K562 (cell line): ENCODE data around the gene RNF217. TPM values are rescaled to one million over a fixed set of nuclear protein-coding genes. Genes with fewer than 3 reads are reported as not detected.
A peak's percentile ranks its signal among the peaks of the same experiment; 100 is the strongest.

Experiments
- ARID1B ChIP-seq: fragments of 450-650 bp; IDR thresholded peaks from 2 replicates; pipeline ENCODE4 v1.6.1; 2016; ENCODE audit warnings: antibody characterized with exemption, mild to moderate bottlenecking, inconsistent platforms
- CBFA2T2 ChIP-seq: fragments of 450-650 bp; conservative IDR thresholded peaks from 2 replicates; pipeline ENCODE4 v1.6.1; 2017; ENCODE audit warnings: mild to moderate bottlenecking
- CBFB ChIP-seq: sonication (generic); formaldehyde crosslinking; IDR thresholded peaks from 2 replicates; pipeline ENCODE4 v1.4.0; 2020; ENCODE audit warnings: mild to moderate bottlenecking, missing genetic modification reagents
- CHD4 ChIP-seq: fragments of 200-600 bp; sonication (generic); IDR thresholded peaks from 3 replicates; pipeline ENCODE4 v1.6.1; 2012; ENCODE audit warnings: low read depth, mild to moderate bottlenecking, mixed read lengths, low read length, inconsistent platforms; ENCODE audit not compliant: insufficient read depth, insufficient replicate concordance, poor library complexity, severe bottlenecking
- DACH1 ChIP-seq: fragments of 450-650 bp; IDR thresholded peaks from 2 replicates; pipeline ENCODE4 v1.6.1; 2018; ENCODE audit not compliant: partially characterized antibody
- ETV6 ChIP-seq, 3 experiments: fragments of 150-350 bp in 1 of 3; sonication (generic) in 1 of 3; formaldehyde crosslinking in 1 of 3; IDR thresholded peaks; 2 replicates each; pipeline versions ENCODE4 v1.6.1 to v1.8.0; 2014 to 2022; ENCODE audit warnings: borderline replicate concordance in 2 of 3, low read depth in 2 of 3, antibody characterized with exemption in 1 of 3, low read length in 1 of 3, mild to moderate bottlenecking in 1 of 3, missing genetic modification reagents in 1 of 3
- EWSR1 ChIP-seq: fragments of 450-650 bp; IDR thresholded peaks from 2 replicates; pipeline ENCODE4 v1.6.1; 2018; ENCODE audit warnings: borderline replicate concordance, mild to moderate bottlenecking, low read depth, moderate library complexity; ENCODE audit not compliant: partially characterized antibody
- MAFK ChIP-seq: IDR thresholded peaks from 2 replicates; pipeline ENCODE4 v1.6.1; 2011; ENCODE audit warnings: low read length, improper control_type of control experiment
- NCOA6 ChIP-seq: fragments of 450-650 bp; IDR thresholded peaks from 2 replicates; pipeline ENCODE4 v1.6.1; 2017; ENCODE audit warnings: mild to moderate bottlenecking
- NFATC3 ChIP-seq: fragments of 450-650 bp; IDR thresholded peaks from 2 replicates; pipeline ENCODE4 v1.6.1; 2017; ENCODE audit warnings: mild to moderate bottlenecking
- SMC3 ChIP-seq: conservative IDR thresholded peaks from 2 replicates; pipeline ENCODE4 v1.6.1; 2011; ENCODE audit warnings: low read depth, low read length, improper control_type of control experiment; ENCODE audit not compliant: insufficient read depth
- TBL1XR1 ChIP-seq, 2 experiments: IDR thresholded peaks; 2 replicates each; pipeline ENCODE4 v1.6.1; 2012; ENCODE audit warnings: improper control_type of control experiment in 2 of 2, low read length in 2 of 2, mild to moderate bottlenecking in 1 of 2
- YBX1 ChIP-seq: fragments of 450-650 bp; IDR thresholded peaks from 2 replicates; pipeline ENCODE4 v1.7.1; 2016; ENCODE audit warnings: mild to moderate bottlenecking
- ZKSCAN3 ChIP-seq: fragments of 250-450 bp; sonication (Bioruptor Pico); IDR thresholded peaks from 2 replicates; pipeline ENCODE4 v1.4.0; 2020
- ZNF133 ChIP-seq: fragments of 250-450 bp; sonication (Bioruptor Pico); IDR thresholded peaks from 2 replicates; pipeline ENCODE4 v1.4.0; 2020; ENCODE audit warnings: mild to moderate bottlenecking
- ZNF217 ChIP-seq: sonication (generic); formaldehyde crosslinking; IDR thresholded peaks from 2 replicates; pipeline ENCODE4 v1.8.0; 2022; ENCODE audit warnings: mild to moderate bottlenecking, missing genetic modification reagents
- polyA plus RNA-seq, 8 experiments: library from polyadenylated mRNA; depleted of rRNA in 4 of 8; stranded (reverse) in 5 of 8; unstranded in 3 of 8; fragments of >200 nt; fragmentation: Nextera tagmentation in 2 of 8; fragmentation: Illumina TruSeq in 1 of 8; extraction: Ambion mirVana in 2 of 8; extraction: Trizol in 1 of 8; gene quantifications; 2 replicates each; pipeline versions ENCODE4 v1.2.1 to v1.2.3, GENCODE V29; 2011 to 2014; ENCODE audit warnings: inconsistent platforms in 1 of 8, missing spikeins in 1 of 8
- total RNA-seq, 7 experiments: library from RNA; depleted of rRNA in 6 of 7; stranded (reverse); fragments of >200 nt in 6 of 7; fragmentation: Illumina TruSeq in 2 of 7; extraction: Trizol in 2 of 7; gene quantifications; 2 replicates each; pipeline versions ENCODE4 v1.2.1 to v1.2.3, GENCODE V29; 2011 to 2021; ENCODE audit warnings: low replicate concordance in 1 of 7
- TF ChIP-seq, protein P1 (sequence below): fragments of 450-650 bp; formaldehyde crosslinking; IDR thresholded peaks from 2 replicates; pipeline ENCODE4 v1.4.0; 2020; ENCODE audit warnings: mild to moderate bottlenecking, moderate library complexity
- TF ChIP-seq, protein P2 (sequence below), 2 experiments: fragments of 450-650 bp; IDR thresholded peaks; 2 replicates each; pipeline ENCODE4 v1.6.1; 2016
- TF ChIP-seq, protein P3 (sequence below): sonication (generic); formaldehyde crosslinking; IDR thresholded peaks from 2 replicates; pipeline ENCODE4 v1.8.0; 2023; ENCODE audit warnings: mild to moderate bottlenecking, missing genetic modification reagents
- TF ChIP-seq, protein P4 (sequence below): fragments of 450-650 bp; IDR thresholded peaks from 2 replicates; pipeline ENCODE4 v1.6.1; 2018; ENCODE audit not compliant: partially characterized antibody

The RNF217 gene
- total and polyA plus RNA-seq, 9 of the 15 experiments (the other 6 are each of a cell fraction or from before 2014, with no cell fraction given): 2.9 to 25.6 (median 12.0) TPM

DNA sequence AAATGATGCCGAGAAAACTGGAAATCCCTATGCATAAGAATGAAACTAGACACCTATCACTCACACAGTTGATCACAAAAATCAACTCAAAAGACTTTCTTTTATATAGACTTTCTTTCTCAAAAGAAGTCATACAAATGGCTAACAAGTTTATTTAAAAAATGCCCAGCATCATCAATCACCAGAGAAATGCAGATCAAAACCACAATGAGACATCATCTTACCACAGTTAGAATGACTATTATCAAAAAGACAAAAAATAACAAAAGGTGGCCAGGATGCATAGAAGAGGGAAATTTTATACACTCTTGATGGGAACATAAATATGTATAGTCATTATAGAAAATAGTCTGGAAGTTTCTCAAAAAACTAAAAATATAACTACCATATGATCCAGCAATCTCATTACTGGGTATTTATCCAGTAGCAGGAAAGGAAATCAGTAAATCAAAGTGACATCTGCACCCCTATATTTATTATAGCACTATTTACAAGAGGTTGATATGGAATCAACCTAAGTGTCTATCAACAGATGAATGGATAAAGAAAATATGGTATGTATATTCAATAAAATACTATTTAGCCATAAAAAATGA is 3.4 kb upstream of the RNF217 start (continued):
- no peak for TF ChIP-seq CBFA2T2
- no peak for TF ChIP-seq CBFB (CRISPR knock-in tag)
- TF ChIP-seq ETV6 (IDR thresholded peaks at IDR 0.05; ENCODE audit: borderline replicate concordance in 1 of 2, low read depth in 2 of 2, low read length in 1 of 2): no peak
- no peak for TF ChIP-seq ETV6 (CRISPR knock-in tag; IDR thresholded peaks at IDR 0.05; ENCODE audit: borderline replicate concordance)
- TF ChIP-seq, protein P1, sequence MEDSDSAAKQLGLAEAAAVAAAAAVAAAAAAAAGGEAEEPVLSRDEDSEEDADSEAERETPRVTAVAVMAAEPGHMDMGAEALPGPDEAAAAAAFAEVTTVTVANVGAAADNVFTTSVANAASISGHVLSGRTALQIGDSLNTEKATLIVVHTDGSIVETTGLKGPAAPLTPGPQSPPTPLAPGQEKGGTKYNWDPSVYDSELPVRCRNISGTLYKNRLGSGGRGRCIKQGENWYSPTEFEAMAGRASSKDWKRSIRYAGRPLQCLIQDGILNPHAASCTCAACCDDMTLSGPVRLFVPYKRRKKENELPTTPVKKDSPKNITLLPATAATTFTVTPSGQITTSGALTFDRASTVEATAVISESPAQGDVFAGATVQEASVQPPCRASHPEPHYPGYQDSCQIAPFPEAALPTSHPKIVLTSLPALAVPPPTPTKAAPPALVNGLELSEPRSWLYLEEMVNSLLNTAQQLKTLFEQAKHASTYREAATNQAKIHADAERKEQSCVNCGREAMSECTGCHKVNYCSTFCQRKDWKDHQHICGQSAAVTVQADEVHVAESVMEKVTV (CRISPR knock-in tag): no peak
- no peak for TF ChIP-seq NCOA6
- no peak for TF ChIP-seq ZNF217 (CRISPR knock-in tag)
- TF ChIP-seq TBL1XR1 (IDR thresholded peaks at IDR 0.05; ENCODE audit: low read length in 2 of 2): 0 out of 4 replicates have a peak, but pooled peaks of 1 of the 2 experiments have one; percentile 27
- peak; percentile 86 for TF ChIP-seq ARID1B
- TF ChIP-seq ZNF133: no peak
- no peak for TF ChIP-seq EWSR1
- TF ChIP-seq MAFK: peak; percentile 63
- TF ChIP-seq ZKSCAN3 (CRISPR knock-in tag): no peak
- TF ChIP-seq, protein P2, sequence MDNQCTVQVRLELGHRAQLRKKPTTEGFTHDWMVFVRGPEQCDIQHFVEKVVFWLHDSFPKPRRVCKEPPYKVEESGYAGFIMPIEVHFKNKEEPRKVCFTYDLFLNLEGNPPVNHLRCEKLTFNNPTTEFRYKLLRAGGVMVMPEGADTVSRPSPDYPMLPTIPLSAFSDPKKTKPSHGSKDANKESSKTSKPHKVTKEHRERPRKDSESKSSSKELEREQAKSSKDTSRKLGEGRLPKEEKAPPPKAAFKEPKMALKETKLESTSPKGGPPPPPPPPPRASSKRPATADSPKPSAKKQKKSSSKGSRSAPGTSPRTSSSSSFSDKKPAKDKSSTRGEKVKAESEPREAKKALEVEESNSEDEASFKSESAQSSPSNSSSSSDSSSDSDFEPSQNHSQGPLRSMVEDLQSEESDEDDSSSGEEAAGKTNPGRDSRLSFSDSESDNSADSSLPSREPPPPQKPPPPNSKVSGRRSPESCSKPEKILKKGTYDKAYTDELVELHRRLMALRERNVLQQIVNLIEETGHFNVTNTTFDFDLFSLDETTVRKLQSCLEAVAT (IDR thresholded peaks at IDR 0.05): peak in 1 of 2 experiments; percentile 95; a peak in 2 of 4 replicates
- TF ChIP-seq, protein P3, sequence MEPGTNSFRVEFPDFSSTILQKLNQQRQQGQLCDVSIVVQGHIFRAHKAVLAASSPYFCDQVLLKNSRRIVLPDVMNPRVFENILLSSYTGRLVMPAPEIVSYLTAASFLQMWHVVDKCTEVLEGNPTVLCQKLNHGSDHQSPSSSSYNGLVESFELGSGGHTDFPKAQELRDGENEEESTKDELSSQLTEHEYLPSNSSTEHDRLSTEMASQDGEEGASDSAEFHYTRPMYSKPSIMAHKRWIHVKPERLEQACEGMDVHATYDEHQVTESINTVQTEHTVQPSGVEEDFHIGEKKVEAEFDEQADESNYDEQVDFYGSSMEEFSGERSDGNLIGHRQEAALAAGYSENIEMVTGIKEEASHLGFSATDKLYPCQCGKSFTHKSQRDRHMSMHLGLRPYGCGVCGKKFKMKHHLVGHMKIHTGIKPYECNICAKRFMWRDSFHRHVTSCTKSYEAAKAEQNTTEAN (CRISPR knock-in tag): no peak
- no peak for TF ChIP-seq SMC3
- no peak for TF ChIP-seq YBX1
- TF ChIP-seq, protein P4, sequence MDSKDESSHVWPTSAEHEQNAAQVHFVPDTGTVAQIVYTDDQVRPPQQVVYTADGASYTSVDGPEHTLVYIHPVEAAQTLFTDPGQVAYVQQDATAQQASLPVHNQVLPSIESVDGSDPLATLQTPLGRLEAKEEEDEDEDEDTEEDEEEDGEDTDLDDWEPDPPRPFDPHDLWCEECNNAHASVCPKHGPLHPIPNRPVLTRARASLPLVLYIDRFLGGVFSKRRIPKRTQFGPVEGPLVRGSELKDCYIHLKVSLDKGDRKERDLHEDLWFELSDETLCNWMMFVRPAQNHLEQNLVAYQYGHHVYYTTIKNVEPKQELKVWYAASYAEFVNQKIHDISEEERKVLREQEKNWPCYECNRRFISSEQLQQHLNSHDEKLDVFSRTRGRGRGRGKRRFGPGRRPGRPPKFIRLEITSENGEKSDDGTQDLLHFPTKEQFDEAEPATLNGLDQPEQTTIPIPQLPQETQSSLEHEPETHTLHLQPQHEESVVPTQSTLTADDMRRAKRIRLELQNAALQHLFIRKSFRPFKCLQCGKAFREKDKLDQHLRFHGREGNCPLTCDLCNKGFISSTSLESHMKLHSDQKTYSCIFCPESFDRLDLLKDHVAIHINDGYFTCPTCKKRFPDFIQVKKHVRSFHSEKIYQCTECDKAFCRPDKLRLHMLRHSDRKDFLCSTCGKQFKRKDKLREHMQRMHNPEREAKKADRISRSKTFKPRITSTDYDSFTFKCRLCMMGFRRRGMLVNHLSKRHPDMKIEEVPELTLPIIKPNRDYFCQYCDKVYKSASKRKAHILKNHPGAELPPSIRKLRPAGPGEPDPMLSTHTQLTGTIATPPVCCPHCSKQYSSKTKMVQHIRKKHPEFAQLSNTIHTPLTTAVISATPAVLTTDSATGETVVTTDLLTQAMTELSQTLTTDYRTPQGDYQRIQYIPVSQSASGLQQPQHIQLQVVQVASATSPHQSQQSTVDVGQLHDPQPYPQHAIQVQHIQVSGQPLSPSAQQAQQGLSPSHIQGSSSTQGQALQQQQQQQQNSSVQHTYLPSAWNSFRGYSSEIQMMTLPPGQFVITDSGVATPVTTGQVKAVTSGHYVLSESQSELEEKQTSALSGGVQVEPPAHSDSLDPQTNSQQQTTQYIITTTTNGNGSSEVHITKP: no peak
- no peak for TF ChIP-seq CHD4
- TF ChIP-seq DACH1: no peak
- TF ChIP-seq NFATC3: no peak
